Esophagus squamous epithelium (tissue), 4 donors: ENCODE measurements around the gene LSM8.

Experiments used
- POLR2A ChIP-seq, 4 donors: fragments of 450-650 bp; IDR thresholded peaks; one replicate each; pipeline ENCODE4 v1.6.1; 2017; ENCODE audit warnings: antibody characterized with exemption in 4 of 4, mild to moderate bottlenecking in 4 of 4, moderate library complexity in 3 of 4
- TF ChIP-seq, protein P1 (sequence below), 6 experiments: fragments of 450-650 bp in 4 of 6; fragments of 200-600 bp in 2 of 6; sonication (generic) in 2 of 6; IDR thresholded peaks; one replicate each; pipeline ENCODE4 v1.5.1; 2016 to 2019; ENCODE audit warnings: antibody characterized with exemption in 6 of 6, mild to moderate bottlenecking in 4 of 6, moderate library complexity in 4 of 6

DNA sequence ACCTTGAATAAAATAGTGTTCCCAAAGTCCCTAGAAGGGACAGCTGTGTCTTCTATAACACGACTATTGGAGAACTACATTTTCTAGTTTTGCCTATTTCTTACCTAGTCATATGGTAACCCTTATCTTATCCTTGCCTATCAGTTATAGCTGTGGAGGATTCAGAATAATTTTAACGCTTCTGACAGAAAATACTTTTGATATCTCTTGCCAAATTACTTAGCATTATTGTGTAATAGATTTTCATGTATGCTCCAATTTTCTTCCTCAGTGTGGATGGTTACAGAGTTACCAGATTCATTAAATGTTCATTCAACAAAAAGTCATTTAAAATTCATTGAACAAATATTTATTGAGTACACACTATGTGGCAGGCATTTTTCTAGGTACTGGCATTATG, 34.6 kb upstream of the LSM8 start:
- TF ChIP-seq, protein P1, sequence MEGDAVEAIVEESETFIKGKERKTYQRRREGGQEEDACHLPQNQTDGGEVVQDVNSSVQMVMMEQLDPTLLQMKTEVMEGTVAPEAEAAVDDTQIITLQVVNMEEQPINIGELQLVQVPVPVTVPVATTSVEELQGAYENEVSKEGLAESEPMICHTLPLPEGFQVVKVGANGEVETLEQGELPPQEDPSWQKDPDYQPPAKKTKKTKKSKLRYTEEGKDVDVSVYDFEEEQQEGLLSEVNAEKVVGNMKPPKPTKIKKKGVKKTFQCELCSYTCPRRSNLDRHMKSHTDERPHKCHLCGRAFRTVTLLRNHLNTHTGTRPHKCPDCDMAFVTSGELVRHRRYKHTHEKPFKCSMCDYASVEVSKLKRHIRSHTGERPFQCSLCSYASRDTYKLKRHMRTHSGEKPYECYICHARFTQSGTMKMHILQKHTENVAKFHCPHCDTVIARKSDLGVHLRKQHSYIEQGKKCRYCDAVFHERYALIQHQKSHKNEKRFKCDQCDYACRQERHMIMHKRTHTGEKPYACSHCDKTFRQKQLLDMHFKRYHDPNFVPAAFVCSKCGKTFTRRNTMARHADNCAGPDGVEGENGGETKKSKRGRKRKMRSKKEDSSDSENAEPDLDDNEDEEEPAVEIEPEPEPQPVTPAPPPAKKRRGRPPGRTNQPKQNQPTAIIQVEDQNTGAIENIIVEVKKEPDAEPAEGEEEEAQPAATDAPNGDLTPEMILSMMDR (IDR thresholded peaks at IDR 0.05): no peak
- no peak for TF ChIP-seq POLR2A (IDR thresholded peaks at IDR 0.05)
